Stimulated activated CD8-positive, alpha-beta memory T cell treated with anti-CD3 and anti-CD28 coated beads, Interleukin-2, amount 100 ng/mL, for 1 hour (primary cell): ENCODE measurements around the gene RTN4R.
"Not testable (repeated sequence)": the region's sequence is repeated elsewhere in the genome, so short reads cannot be mapped to it uniquely, and the experiment has no call there.

Experiments
- DNase-seq, 2 donors: peaks; one replicate each; pipeline ENCODE4 v3.0.0-alpha.2; 2020; ENCODE audit warnings: low read depth in 2 of 2

The RTN4R gene

GRCh38 chr22:20271114-20271994, 3.2 kb upstream of the RTN4R start:
- DNase-seq = no peak

DNA sequence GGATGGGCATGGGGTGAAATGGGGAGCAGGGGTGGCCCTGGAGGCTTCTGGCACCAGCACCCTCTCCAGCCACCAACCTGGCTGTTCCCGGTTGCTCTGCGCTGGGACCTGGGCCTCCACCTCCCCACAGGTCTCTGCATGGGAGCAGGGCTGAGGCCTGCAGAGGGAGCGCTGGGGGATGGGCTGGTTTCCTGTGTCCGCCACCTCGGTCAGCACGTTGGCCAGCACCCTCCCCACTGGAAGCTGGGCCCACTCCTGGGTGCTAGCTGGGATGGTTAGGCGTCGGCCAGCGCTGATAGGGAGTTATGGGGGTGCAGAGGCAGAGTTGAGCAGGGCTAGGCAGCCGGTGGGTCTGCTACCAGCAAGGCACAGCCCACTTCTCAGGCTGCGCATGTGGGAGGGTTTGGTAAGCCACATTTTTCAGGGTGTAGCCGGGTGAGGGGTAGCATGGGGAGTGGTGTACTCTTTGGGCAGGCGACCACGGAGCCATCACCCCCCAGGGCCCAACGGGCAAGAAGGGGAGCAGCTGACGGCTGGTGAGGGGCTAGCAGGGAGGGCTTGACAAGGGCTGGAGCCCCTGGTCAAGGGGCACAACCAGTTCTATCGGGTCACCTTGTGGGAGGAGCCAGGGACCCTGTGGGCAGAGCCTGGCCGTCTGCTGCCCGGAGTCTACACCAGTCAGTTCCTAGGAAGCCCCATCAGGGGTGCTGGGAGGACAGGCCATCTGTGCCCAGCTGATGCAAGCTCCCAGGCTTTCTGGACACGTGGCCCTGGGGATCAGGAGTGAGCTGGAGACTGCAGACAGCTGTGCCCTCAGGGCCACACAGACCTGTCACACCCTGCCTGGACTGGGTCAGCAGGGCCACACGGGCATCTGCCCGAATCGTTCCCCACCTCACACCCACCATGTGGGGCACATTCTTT, 2.3 kb upstream of the RTN4R start:
- DNase-seq = not testable (repeated sequence)

GRCh38 chr22:20269673-20270072, 1.6 kb upstream of the RTN4R start:
- DNase-seq = not testable (repeated sequence)

DNA sequence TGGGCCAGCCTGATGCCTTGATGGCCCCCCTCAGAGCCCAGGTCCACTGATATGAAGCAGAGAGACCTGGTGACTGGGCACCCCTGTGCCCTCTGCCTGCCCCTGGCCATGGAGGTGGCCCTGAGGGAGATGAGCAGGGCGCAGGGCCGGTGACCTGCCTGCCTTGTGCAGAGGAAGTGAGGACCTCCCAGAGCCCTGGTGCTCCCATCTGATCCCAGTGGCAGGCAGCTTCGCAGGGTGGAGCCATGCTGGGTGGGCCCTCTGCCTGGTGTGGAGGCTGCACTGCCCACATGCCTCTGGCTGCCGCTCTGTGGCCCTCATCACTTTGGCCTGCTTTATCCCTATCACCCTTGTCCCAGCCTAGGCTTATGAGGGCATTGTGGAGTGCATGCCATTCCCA, 1.1 kb upstream of the RTN4R start:
- DNase-seq = not testable (repeated sequence)

DNA sequence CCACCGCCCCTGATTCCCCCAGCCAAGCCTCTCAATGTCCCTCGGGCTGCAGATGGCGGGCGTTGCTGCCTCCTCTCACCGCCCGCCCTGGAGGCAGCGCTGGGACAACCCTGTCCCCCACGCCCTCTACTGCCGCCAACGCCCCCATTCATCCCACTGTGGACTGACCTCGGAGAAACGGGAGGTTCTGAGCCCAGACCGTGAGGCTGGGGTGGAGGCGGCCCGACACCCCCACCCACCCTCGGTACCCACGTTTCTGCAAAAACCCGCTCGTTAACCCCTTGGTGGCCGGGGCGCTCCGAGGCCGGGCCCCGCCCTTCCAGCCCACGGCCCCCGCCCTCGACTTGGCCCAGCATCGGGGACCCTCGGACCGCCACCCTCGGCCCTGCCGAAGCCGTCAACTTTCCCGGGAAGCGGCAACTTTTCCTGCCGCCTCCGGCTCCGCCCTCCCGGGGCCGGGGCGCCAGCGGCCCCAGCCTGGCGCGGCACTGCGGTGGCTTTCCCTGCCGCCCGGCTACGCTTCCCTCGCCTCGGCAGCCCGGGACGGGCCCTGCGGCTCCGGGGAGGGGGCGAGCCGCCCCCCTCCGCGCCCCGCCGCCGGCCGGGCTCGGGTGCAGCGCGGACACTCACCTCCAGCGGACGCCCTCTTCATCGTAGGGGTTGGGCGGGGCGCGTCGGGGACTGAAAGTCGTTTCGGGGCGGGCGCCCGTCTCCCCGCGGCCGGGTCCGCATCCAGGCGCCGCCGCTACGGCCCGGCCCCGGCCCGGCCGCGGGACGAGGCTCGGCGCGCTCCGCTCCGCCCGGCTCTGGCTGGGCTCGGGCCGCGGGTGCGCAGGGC, 458 bp downstream of the RTN4R start:
- no peak for DNase-seq

DNA sequence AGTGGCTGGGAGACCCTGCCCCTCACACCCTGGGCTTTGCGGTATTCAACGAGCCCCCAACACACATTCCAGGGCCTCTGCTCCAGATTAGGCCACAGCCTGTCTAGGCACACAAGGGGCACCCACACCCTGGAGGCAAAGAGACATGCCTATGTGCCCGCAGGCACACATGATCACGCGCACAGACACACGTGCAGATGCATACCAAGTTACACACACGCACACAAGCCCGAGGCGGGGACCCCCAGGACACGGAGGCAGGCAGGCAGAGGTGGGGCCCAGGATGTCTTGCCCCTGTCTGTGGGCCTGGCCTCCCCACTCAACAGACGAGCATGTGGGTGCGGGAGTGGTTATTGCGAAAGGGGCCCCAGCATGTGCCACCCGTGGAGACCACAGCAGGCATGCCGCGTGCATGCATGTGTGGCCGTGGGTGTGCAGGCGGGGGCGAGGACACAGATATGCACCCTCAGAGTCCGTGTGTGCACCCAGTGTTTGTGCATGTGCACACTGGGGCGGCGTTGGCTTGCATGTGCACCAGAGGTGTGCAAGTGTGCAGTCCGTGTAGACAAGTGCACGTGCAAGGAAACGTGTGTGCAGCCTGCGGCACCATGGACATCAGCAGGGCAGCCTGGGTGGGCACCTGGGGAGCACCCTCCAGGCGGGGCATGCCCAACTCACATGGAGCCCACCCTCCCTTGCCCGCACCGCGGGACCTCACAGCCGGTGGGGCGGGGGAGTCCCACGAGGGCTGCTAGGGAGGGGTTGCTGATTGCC, 1.3 kb downstream of the RTN4R start:
- DNase-seq = not testable (repeated sequence)

DNA sequence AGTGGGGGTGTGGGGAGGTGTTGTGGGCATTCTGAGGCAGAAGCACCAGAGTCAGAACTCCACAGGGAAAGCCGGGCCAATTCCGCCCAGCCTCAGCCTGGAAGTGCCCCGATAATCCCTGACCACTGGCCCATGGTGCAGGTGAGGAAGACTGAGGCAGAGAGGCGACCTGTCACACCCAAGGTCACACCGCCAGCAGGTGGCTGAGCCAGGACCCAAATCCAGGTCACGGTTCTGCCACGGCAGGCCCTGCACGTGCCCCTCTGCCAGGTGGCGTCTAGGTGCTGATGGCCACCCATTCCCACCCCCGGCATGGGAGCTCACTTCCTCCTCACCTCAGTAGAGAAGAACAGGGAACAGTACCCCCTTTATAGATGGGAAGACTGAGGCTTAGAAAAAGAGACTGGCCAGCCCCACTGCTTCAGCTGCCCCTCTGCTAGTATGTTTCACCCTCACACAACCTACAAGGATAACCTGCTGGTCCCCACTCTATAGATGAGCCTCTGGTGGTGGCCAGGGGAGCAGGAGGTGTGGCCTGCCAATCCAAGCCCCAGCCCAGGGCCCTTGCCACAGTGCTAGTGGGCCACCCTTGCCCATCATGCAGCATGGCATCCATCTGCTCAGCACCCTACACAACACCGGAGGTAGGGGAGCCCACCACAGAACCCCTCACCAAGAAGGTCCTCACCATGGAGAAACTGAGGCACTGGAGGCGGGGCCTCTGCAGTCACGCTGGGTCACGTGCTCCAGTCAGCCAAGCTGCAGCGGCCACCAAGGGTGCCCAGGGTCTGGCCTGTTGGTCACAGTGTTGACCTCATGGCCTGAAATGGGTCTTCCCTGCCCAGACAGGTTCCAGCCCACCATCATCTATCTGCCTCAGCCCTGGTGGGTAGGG, 2.1 kb downstream of the RTN4R start:
- DNase-seq = not testable (repeated sequence)

GRCh38 chr22:20264614-20265452, 3.3 kb downstream of the RTN4R start:
- no peak for DNase-seq

- not testable (repeated sequence) for DNase-seq
Measured at GRCh38 chr22:20263404-20264281, 4.5 kb downstream of the RTN4R start.

GRCh38 chr22:20262582-20263147, 5.5 kb downstream of the RTN4R start:
- no peak for DNase-seq

DNA sequence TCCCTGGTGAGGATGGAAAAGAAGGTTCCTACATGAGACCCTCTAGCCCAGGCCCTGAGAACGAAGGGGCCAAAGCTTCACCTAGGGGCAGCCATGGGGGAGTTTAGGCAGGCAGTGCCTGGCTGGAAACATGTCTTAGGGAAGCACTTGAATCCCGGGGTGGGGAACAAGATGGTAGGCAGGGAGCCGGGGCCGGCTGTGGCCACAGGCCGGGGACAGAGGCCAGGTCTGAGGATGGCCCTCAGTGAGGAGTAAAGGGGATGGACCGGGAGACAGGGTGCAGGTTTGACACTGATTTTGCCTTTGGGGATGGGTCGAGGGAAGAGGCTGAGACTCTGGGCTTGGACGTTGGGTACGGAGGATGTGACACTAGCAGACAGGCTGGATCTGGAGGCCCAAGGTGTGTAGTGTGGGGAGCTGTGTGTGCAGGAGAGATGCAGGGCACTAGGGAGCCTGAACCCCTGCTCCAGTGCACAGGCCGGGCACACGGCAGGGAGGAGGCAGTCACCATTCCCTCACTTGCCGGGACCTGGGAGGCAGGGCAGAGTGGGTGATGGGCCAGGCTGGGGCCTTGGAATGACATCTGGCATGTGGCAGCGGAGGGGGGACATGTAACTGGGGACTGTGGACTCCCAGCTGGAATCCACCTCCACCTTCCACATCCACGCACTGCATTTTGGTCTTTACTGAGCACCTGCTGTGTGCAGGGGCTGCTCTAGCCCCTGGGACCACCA, 6.1 kb downstream of the RTN4R start:
- DNase-seq = no peak

GRCh38 chr22:20260071-20260765, 7.9 kb downstream of the RTN4R start:
- no peak for DNase-seq

DNA sequence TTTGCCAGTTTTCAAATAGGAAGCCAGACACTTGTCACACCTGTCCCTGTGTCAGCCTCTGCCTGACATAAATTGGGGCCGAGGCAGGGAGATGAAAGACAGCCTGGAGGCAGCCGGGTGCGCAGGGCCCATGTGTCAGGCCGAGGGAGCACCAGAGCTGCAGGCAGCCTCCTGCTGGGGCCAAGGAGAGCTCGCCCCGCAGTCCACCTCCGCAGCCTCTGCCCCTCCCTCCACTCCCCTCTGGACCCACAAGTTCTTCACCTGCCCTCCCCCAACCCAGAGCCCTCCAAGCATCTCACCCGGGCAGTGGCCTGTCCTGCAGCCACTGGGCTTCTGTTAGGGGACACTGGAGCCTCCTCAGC, 8.8 kb downstream of the RTN4R start:
- no peak for DNase-seq

DNA sequence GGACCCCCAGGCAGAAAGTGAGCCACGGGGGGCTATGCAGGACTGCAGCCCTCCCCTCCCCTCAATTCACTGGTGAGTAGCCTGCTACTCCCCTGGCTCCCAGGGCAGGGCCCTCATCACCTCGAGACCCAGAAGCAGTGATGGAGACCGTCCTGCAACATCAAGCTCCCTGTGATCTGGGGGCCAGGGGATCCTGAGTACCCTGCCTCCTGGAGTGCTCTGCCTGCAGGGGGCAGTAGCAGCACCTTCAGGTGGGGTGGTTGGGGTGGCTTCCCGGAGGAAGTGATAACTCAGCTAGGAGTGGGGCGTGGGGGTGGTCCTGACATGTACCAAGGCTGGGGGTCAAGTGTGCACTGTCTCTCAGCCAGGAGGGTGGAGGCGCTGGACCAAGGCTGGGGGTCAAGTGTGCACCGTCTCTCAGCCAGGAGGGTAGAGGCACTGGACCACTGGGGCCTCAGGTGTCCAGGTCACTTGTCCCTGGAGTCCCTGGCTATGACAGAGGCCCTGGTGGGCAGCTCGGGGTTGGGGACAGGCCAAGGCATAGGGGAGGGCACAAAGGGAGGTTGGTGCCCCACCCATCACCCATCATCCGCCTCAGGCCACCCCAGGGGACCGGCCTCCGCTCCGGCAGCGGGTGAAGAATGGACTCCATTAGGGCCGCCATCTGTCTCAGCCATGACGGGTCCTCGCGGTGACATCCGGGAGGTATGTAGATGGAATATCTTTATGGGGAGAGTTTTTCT, 9.4 kb downstream of the RTN4R start:
- DNase-seq = no peak

DNA sequence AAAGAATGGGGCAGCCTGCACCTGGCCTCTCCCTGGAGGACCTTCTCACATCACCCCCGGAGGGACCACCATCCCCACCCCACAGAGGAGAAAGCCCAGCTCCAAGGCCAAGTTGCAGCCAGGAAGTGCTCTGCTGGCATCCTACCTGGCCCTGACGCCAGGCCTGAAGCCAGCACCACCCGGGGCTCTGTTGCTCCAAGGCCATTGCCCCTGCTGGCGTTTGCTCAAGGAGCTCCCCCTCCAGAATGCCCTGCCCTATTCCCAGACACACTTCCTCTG, 10.2 kb downstream of the RTN4R start:
- no peak for DNase-seq
